Measurements from ENCODE around the gene INPP5J. TPM values are rescaled to one million over a fixed set of nuclear protein-coding genes. Genes with fewer than 3 reads are reported as not detected.
"Not testable (repeated sequence)": the region's sequence is repeated elsewhere in the genome, so short reads cannot be mapped to it uniquely, and the experiment has no call there.

INPP5J gene
- total RNA-seq, 1 experiment from 2014 or later: 0.33 TPM

- no peak for DNase-seq (ENCODE audit: low spot score)
These were observed 34.4 kb upstream of the INPP5J start for GRCh38 chr22:31088233-31088986.

DNA sequence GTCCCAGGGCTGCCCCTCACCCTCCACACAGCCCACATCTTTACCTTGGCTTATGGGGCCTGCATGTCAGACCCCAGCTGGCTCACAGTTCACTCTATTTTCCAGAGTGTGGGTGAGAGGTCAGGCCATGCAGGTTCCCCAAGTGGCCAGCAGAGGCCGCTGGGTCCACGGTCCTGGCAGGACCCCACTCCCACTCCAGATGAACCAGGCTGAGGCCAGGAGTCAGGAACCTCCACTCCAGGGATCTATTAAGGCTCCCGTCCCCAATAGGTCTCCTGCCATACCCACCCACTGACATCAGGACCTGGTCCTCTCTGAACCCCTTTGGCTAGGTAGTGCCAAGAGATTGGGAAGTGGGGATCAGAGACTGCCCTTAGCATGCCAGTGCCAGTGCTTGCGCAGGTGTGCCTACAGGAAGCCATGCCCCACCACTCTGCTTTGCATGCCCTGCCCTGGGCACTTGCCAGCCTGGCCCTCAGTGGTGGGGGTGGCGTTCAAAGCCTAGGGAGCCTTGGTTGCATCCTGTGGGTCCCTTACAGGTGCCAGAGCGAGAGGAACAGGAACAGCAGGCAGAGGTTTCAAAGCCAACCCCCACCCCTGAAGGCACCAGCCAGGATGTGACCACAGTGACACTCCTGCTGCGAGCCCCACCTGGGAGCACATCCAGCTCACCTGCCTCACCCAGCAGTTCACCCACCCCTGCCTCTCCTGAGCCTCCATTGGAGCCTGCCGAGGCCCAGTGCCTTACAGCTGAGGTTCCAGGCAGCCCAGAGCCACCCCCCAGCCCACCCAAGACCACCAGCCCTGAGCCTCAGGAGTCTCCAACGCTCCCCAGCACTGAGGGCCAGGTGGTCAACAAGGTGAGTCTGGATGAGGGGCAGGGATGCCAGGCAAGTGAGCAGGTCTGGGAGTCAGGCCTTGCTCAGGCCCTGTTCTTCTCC, 33.3 kb upstream of the INPP5J start:
- DNase-seq (ENCODE audit: low spot score): no peak

DNA sequence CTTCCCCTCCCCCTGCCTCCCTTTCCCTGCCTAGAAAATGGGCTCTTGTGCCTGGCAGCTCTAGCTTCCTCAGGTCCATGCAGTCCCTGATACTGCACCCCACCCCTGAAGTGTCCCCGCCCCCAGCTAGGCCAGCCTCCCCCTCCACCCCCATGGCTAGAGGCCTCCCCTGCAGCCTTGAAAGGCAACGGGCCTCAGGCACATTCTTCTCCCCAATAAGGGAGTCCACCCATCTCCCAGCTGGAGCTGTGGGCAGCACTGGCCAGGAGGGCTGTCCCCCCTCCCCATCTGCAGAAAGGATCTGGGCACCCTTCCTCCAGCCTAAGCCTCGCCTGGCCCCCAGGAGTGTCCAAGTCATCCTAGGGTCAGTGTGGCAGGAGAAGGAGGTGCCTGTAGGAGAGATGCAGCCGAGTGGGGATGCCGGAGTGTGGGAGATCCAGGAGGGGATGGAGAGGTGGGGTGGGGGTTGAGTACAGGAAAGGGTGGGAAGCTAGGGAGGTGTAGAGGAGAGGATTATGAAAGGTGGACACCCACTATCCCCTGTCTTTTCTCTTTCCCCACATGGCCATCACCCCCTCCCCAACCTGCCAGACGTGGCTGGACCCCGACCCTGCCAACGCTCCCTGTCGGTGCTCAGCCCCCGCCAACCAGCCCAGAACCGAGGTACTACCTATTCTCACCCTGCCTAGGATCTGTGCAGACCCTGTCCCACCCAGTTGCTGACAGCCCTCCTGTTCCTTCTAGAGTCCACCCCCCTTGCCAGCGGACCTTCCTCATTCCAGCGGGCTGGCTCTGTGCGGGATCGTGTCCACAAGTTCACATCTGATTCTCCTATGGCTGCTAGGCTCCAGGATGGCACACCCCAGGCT, 32.3 kb upstream of the INPP5J start:
- DNase-seq (ENCODE audit: low spot score): no peak

- DNase-seq (ENCODE audit: low spot score): no peak
These were observed 31.4 kb upstream of the INPP5J start for GRCh38 chr22:31091106-31091975.

DNA sequence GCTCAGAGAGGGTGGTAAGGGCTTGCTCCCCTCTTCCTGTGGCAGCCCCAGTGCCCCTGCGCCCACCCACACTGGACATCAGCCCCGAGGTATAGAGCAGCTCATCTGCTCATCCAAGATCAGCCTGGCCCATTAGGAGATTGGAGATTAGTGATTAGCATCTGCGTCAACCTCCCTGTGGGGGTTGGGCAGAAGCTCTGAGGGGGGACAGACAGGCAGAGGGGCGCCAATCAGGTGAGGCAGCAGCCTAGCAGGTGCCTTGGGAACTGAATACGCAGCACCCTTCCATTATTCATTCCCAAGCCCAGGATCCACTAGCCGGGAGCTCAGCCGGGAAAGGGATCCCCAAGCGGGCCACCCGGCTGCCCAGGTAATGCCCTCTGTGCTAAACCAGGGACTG, 30.6 kb upstream of the INPP5J start:
- no peak for DNase-seq (ENCODE audit: low spot score)

GRCh38 chr22:31093086-31093850, 29.5 kb upstream of the INPP5J start:
- DNase-seq (ENCODE audit: low spot score): no peak

DNA sequence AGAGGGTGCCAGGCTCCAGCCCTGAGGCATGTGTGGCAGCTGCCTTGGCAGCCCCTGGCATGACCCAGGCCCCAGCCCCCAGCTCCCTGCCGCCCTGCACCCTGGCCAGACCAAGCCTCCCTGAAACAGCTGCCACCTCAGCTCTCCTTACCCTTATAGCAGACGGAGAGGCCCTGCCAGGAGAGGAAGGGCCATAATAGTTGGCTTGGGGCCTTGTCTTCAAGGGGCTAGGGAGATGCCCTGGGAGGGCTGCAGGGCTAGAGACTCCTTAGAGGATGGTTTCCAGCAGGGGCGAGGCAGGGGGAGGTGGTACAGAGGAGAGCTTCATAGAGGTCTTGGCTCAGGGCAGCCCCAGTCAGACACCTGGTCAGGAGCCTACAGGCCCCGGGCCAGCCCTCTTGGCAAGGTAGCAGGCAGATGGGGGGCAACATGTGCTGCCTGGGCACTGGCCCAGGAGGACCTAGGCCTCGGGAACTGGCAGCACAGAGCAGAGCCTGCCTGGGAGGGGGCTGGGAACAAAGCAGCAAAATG, 28.7 kb upstream of the INPP5J start:
- no peak for DNase-seq (ENCODE audit: low spot score)

DNA sequence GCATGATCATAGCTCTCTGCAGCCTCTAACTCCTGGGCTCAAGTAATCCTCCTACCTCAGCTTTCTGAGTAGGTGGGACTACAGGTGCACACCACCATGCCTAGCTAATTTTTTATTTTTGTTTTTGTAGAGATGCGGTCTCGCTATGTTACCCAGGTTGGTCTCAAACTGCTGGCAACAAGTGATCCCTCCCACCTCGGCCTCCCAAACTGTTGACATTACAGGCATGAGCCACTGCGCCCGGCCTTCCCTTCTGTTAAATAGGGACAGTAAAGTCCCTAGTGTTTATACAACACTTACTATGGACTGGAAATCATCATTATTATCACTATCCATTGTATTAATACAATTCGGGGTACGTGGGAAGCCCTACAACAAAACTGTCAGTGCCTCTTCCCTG, 28.0 kb upstream of the INPP5J start:
- DNase-seq (ENCODE audit: low spot score): no peak

GRCh38 chr22:31095637-31096249, 27.0 kb upstream of the INPP5J start:
- DNase-seq (ENCODE audit: low spot score): no peak

- DNase-seq (ENCODE audit: low spot score): no peak
These were observed 26.0 kb upstream of the INPP5J start for GRCh38 chr22:31096657-31097279.

- not testable (repeated sequence) for DNase-seq (ENCODE audit: low spot score)
These were observed 25.2 kb upstream of the INPP5J start for GRCh38 chr22:31097539-31097938.

DNA sequence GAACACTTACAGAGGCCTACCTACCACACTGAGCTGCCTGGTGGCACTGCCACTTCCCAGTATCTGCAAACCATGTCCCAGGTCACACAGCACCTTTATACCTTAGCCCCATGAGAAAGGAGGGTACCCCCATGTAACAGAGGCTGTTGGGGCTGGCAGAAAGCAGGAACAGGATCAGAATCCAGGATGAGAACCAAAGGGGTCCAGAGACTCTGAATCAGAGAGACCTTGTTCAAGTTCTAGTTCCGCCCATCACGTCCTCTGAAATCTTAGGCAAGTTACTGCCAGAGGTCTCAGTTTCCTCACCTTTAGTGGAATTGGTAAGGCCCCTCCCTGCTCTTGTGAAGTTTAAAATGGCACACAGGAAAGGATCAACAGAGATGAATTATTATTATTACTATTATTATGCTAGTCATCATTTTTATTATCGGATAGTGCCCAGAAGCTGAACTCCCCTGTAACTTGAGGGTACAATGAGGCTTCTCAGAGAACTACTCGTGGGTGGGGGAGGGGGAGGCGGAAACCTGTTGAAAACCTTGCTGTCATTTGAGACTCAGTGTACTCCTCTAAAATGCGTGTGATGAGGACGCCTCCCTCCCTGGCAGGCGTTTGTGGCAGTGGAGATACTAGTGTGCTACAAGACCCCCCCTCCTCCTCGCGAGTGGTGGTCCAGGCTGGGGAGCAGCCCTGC, 24.7 kb upstream of the INPP5J start:
- no peak for DNase-seq (ENCODE audit: low spot score)

GRCh38 chr22:31098632-31099110, 24.1 kb upstream of the INPP5J start:
- DNase-seq (ENCODE audit: low spot score): no peak

GRCh38 chr22:31099386-31099785, 23.4 kb upstream of the INPP5J start:
- DNase-seq (ENCODE audit: low spot score): no peak

DNA sequence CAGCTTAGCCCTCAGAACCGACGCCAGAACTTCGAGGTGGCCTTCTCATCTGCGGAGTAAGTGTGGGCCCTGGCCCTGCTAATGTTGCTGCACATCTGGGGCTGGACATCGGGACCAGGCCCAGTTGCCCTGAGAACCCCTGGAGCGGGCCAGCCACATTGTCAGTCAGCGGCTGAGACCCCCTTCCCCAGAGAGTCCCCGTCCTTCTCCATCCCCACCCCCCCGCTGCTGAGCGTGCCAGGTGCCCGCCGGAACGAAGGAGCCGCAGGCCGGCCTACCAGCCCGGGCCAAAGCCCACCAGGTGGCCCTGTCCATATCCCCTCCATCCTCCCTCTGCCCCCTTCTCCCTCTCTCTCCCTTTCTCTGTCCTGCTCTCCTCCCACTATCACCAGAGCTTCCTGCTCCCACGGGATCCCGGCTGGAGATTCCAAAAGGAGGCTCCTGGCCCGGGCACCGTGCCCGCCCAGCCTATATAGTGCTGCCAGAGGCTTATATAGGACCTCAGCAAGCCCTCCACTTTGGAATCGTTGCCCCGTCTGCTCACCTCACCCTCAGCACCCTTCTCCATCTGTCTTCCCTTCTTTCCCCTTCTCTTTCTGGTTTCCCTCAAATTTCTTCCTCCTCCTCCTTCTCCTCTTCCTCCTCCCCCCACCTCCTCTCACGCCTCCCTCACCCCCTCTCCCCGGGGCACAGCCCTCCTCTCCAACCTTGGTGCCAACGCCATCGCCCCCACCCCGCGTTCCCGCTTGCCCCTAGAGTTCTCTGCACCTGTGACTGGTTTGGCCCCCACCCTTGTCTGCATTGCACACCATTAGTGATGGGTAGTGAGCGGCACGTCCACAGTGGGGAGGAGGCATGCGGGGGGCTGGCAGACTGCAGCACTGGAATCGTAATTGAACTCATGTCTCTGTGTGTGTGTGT, 22.7 kb upstream of the INPP5J start:
- DNase-seq (ENCODE audit: low spot score): no peak

GRCh38 chr22:31100762-31101525, 21.8 kb upstream of the INPP5J start:
- no peak for DNase-seq (ENCODE audit: low spot score)
